ENCODE measurements around the gene GABBR2. TPM values are rescaled to one million over a fixed set of nuclear protein-coding genes. Genes with fewer than 3 reads are reported as not detected.

The GABBR2 gene
- total RNA-seq, 1 donor from 2014 or later = 0.24 TPM

GRCh38 chr9:98315067-98315453 lies 393.7 kb downstream of the GABBR2 start:
- ATAC-seq = no peak
- TF ChIP-seq CTCF (IDR thresholded peaks at IDR 0.05) = no peak
- intact Hi-C loops (cut with DNase I) = no loop called here

GRCh38 chr9:98314381-98315066 lies 394.2 kb downstream of the GABBR2 start:
- Histone ChIP-seq H3K27me3 (ENCODE audit: low read depth) (no peaks in the 10 kb centered on the region), H3K27ac (no peak overlapping the region), H3K9me3 (no peaks in the 10 kb centered on the region), H3K36me3 (no peaks in the 10 kb centered on the region), H3K4me1 (peaks cover 20% of the 10 kb centered on the region), H3K4me3 (no peak overlapping the region)
- DNase-seq (peak; percentile 72), ATAC-seq (peak; percentile 85 to 90)
- TF ChIP-seq CTCF (IDR thresholded peaks at IDR 0.05) = no peak
- intact Hi-C loops (cut with DNase I) = no loop called here

More at GRCh38 chr9:98315067-98315453, 393.7 kb downstream of the GABBR2 start:
- H3K9me3 ChIP-seq = no peaks in the 10 kb centered on the region
- no peak overlapping the region for H3K27ac ChIP-seq
- H3K36me3 ChIP-seq = no peaks in the 10 kb centered on the region
- no peaks in the 10 kb centered on the region for H3K27me3 ChIP-seq (ENCODE audit: low read depth)
- no peak for DNase-seq
- H3K4me3 ChIP-seq = no peak overlapping the region
- H3K4me1 ChIP-seq = peaks cover 20% of the 10 kb centered on the region

GRCh38 chr9:98312365-98312764 lies 396.4 kb downstream of the GABBR2 start:
- H3K4me3 ChIP-seq = no peak overlapping the region
- H3K27ac ChIP-seq = no peak overlapping the region
- no peak for ATAC-seq
- no peaks in the 10 kb centered on the region for H3K9me3 ChIP-seq
- DNase-seq = no peak
- intact Hi-C loops (cut with DNase I) = no loop called here
- no peaks in the 10 kb centered on the region for H3K27me3 ChIP-seq (ENCODE audit: low read depth)
- no peaks in the 10 kb centered on the region for H3K36me3 ChIP-seq
- peaks cover 20% of the 10 kb centered on the region for H3K4me1 ChIP-seq
- no peak for TF ChIP-seq CTCF (IDR thresholded peaks at IDR 0.05)

GRCh38 chr9:98311541-98311940 lies 397.2 kb downstream of the GABBR2 start:
- no peak overlapping the region for H3K4me3 ChIP-seq
- H3K27me3 ChIP-seq (ENCODE audit: low read depth) = no peaks in the 10 kb centered on the region
- intact Hi-C loops (cut with DNase I) = no loop called here
- H3K27ac ChIP-seq = no peak overlapping the region
- TF ChIP-seq CTCF (IDR thresholded peaks at IDR 0.05) = no peak
- no peaks in the 10 kb centered on the region for H3K36me3 ChIP-seq
- no peak for ATAC-seq
- no peaks in the 10 kb centered on the region for H3K9me3 ChIP-seq
- H3K4me1 ChIP-seq = peaks cover 20% of the 10 kb centered on the region
- DNase-seq = no peak

GRCh38 chr9:98310752-98311392 lies 397.9 kb downstream of the GABBR2 start:
- no peak overlapping the region for H3K4me3 ChIP-seq
- no peak for DNase-seq
- no peaks in the 10 kb centered on the region for H3K27me3 ChIP-seq (ENCODE audit: low read depth)
- intact Hi-C loops (cut with DNase I) = no loop called here
- H3K4me1 ChIP-seq = peaks cover 20% of the 10 kb centered on the region
- H3K27ac ChIP-seq = no peak overlapping the region
- no peak for ATAC-seq
- H3K9me3 ChIP-seq = no peaks in the 10 kb centered on the region
- H3K36me3 ChIP-seq = no peaks in the 10 kb centered on the region
- no peak for TF ChIP-seq CTCF (IDR thresholded peaks at IDR 0.05)

Data from lower lobe of right lung (tissue), 2 donors.